ENCODE data around the gene AFG3L2.
"Not testable (repeated sequence)": the region's sequence is repeated elsewhere in the genome, so short reads cannot be mapped to it uniquely, and the experiment has no call there.

AFG3L2 gene

DNA sequence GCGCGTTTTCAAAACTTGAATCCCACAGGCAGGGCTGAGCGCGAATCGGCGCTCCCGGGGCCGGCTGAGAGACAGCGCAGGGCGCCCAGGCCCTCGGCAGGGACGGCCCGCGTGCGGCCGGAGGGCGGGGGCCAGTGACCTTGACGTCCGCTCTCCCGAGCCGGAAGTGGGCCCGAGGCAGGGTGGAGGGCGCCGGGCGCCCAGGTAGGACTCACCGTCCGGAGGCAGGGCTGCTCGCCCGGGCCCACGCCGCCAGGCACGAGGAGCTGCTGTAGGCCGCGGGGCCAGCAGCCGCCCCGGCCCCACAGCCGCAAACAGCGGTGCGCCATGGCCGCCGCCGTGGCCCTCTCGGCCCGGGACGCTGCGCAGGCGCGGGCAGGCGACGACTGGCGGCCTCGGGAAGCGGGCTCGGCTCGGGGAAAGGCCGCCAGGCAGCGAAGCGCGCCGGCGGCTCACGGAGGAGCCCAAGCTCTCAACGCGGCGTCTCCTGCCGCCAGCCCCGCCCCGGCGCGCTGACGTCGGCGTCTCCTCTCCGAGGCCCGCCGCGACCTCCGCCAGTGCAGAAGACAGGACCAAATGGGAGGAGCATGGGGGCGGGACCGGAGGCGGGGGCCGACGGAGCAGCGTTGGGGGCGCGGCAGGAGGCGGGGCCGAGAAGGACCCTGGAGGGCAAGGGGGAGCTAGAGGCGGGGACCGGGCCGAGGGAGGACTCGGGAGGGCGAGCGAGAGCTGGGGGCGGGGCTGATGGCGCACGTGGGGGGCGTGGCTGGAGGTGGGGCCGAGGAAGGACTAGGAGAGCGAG is at the start of gene AFG3L2:
Gene AFG3L2 (minus strand): TSS at position 474 of the 802 bp plus-strand sequence. CDS start 145 bp downstream, at position 329.
- DNase-seq (ENCODE audit: low spot score), result peak; percentile 99

DNA sequence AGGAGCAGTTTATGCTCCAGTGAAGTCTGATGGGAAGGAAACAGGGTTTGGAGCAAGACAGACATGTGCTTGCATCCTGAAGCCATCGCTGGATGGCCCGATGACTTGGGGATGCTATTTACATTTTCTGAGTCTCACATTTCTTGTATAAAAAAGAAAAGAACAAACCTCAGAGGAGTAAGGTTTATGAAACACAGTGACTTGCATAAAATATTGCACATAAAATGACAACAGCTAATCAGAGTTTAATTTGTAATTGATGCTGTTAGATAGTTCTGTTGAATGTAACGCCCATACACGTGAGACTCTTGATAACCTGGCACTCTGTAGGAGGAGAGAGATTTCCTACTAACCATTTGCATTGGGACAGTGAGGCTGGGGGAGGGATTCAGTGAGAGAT is 47.2 kb upstream of the AFG3L2 start:
- DNase-seq (ENCODE audit: low spot score), result no peak

- DNase-seq (ENCODE audit: low spot score), result peak; percentile 74
Measured at GRCh38 chr18:12423820-12424219, 46.8 kb upstream of the AFG3L2 start.

DNA sequence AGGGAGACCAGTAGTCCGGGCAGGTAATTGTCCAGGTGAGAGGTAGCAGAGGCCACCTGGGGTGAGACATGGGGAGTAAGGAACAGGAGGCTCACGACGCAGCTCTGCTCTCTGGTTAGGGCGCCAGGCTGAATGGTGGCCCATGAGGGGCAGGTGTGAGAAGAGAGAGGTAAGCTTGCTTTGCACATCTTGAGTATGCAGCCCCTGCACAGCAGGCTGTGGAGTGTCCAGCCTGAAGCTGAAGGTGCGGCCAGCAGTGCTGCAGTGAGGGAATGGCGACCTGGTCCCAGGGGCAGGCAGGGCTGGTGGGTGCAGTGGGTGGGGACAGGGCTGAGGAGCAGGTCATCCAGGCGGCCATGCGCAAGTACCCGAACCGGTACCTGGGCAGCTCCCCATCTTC is 46.4 kb upstream of the AFG3L2 start:
- no peak for DNase-seq (ENCODE audit: low spot score)

GRCh38 chr18:12422936-12423335 is 45.9 kb upstream of the AFG3L2 start:
- DNase-seq (ENCODE audit: low spot score), result peak; percentile 56

DNA sequence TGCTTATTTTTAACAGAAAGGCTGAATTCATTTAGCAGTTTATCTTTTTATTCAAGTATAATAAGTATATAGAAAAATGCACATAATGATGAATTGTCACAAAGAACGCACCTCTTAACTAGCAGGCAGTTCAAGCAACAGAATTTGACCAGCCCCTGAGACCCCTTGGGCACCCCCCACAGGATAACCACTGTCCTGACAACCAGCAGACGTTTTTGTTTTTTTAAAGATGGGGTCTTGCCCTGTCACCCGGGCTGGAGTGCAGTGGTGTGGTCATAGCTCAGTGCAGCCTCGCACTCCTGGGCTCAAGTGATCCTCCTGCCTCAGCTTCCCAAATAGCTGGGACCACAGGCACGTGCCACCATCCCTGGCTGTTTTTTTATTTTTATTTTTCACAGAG is 44.7 kb upstream of the AFG3L2 start:
- no peak for DNase-seq (ENCODE audit: low spot score)

DNA sequence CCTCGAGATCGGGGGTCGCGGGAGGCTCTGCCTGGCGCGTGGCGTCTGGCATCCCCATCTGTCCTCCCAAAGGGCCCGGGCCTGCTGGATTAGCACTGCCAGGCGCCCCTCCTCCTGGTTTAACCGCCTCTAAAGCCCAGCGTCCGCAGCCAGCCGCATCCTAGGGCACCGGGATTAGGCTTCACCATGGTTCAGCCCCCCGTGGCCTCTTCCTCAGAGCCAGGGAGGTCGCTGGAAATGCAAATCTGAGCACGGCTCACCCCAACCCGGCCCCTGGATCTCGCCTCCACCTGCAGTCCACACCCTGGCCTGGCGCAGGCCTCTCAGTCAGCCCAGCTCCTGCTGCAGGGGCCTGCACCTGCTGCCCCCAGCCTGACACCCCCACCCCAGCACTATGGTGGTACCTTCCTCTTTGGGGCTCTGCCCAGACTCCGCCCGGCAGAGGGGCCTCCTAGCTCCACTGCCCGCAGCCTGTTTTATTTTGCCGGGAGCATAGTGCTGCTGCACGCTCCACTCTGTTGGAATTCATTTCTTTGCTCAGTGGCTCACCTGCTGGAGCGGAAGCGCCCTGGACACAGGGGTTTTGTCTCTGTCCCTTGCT is 43.9 kb upstream of the AFG3L2 start:
- peak; percentile 83 for DNase-seq (ENCODE audit: low spot score)

GRCh38 chr18:12417687-12418086 is 40.7 kb upstream of the AFG3L2 start:
- DNase-seq (ENCODE audit: low spot score), result no peak

DNA sequence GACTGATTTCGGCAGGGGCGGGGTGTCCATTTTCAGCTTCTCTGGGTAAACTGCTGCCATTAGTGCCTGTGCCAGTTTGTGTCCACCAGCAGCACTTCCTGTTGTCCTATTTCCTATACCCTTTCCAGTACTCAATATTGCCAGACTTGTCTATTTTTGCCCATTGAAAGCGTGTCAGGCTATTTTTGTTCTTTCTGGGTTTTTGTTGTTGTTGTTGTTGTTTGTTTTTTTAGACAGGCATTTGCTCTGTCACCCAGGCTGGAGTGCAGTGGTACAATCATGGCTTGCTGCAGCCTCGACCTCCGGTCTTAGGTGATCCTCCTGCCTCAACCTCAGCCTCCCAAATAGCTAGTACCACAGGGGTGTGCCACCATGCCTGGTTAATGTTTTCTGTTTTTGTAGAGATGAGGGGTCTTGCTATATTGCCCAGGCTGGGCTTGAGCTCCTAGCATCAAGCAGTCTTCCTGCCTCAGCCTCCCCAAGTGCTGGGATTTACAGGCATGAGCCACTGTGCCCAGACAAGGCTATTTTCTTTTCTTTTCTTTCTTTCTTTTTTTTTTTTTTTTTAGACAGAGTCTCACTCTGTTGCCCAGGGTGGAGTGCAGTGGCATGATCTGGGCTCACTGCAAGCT is 39.2 kb upstream of the AFG3L2 start:
- DNase-seq (ENCODE audit: low spot score), result no peak

- no peak for DNase-seq (ENCODE audit: low spot score)
Measured at GRCh38 chr18:12411456-12411855, 34.4 kb upstream of the AFG3L2 start.

DNA sequence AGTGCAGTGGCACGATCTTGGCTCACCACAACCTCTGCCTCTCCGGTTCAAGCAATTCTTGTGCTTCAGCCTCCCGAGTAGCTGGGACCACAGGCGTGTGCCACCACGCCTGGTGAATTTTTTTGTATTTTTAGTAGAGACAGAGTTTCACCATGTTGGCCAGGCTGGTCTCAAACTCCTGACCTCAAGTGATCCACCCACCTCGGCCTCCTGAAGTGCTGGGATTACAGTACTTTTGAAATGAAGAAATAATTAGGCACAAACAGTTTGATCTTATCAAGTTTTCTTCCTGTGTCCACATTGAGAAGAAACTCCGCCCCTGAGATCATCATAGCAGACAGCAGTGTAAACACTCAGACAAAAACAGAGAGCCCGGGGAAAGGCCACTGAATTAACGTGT is 33.7 kb upstream of the AFG3L2 start:
- not testable (repeated sequence) for DNase-seq (ENCODE audit: low spot score)

DNA sequence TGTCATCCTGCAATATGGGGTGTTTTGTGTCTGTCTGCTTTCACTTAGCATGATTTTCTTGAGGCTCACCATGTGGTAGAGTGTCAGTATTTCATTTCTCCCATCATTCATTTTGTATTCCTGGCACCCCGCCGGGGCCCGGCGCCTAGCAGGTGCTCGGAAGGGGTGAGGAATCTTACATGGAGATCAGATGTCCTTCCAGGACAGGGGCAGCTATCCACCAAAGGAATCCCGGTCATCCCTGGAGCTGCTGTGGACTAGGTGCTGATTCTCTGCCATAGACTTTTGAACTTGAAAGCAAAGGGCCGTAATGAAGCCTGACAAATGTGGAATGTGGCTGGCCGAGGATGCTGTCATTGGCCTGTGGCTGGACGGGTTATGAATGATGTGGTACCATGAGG is 33.1 kb upstream of the AFG3L2 start:
- DNase-seq (ENCODE audit: low spot score), result no peak

- DNase-seq (ENCODE audit: low spot score), result peak; percentile 40
Measured at GRCh38 chr18:12409469-12409868, 32.4 kb upstream of the AFG3L2 start.

GRCh38 chr18:12408247-12408869 is 31.3 kb upstream of the AFG3L2 start:
- peak; percentile 50 for DNase-seq (ENCODE audit: low spot score)

DNA sequence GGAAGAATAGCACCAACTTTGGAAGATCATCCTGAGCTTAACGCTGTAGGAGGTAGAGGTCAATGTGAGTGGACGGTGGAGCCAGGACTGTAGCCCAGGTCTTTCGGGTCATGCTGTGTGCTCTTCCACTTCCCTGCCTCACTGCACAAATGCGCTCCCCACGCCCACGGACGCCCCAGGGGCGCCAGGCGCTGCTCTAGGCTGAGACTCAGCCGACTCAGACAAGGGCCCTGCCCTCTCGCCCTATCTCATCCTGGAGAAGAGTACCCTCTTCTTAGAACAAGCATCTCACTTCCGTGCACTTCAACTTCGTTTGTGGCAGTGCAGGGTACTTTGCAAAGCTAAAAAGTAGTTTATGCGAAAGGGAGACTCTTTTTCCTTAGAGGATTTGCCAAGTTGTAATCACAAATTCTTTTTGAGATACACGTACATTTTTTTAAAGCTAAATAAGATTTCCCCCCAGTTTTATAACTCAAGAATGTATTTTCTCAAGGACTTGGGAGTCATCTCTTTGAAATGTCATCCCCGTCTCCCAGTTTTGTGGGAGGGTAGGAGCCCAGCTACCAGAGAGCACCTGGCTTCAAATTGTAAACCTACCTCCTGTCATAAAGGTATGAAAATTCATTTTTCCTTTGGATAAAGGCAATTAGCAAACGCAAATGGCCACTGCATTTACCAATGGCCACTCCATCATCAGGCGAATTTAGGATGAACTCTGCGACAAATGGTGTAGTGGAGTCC is 29.5 kb upstream of the AFG3L2 start:
- no peak for DNase-seq (ENCODE audit: low spot score)

DNA sequence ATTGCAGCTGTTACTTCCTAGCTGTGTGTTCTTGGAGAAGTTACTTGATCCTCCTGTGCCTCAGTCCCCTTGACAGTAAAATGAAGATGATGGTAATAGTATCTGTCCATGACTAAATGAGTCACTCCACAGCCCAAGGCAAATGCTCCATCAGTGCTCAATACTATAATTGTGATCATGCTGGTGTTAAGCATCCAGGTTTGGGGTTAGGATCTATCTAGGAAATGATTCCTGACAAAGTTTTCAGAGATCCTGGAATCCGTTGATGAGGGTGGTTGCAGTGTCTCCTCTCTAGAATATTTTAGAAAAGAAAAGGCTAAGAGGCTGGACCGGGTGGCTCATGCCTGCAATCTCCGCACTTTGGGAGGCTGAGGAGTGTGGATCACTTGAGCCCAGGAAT is 28.0 kb upstream of the AFG3L2 start:
- no peak for DNase-seq (ENCODE audit: low spot score)

DNA sequence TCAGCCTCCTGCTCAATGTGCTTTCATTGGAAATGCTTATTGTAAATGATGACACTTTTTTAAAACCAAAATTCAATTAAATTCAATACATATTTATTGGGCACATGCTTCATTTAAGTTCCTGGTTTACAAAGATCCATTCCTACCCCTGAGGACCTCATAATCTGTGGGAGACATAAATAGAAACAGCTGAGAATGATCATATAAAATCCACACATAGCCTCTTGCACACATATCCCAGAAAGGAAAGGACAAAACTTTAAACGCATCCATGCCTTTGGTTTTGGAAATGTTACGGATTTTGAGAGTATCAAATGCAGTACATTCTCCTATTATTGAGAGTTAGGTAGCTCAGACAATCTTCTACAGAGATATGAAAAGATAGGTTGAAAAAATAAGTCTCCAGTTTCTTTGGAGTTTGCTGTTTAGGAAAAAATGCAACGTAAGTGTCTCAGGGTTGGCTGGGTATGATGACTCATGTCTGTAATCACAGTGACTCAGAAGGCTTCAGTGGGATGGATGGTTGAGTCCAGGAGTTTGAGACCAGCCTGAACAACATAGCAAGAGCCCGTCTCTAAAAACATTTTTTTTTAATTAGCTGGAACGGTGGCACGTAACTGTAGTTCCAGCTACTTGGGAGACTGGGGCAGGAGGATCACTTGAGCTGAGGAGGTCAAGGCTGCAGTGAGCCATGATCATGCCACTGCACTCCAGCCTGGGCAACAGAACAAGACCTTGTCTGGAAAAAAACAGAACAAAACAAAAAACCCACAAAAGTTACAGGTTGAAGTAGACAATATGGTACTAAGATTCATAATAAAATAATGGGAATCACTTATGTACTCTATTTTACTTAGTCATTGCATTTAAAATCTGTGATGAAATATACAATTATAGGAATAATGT is 26.8 kb upstream of the AFG3L2 start:
- DNase-seq (ENCODE audit: low spot score), result no peak

DNA sequence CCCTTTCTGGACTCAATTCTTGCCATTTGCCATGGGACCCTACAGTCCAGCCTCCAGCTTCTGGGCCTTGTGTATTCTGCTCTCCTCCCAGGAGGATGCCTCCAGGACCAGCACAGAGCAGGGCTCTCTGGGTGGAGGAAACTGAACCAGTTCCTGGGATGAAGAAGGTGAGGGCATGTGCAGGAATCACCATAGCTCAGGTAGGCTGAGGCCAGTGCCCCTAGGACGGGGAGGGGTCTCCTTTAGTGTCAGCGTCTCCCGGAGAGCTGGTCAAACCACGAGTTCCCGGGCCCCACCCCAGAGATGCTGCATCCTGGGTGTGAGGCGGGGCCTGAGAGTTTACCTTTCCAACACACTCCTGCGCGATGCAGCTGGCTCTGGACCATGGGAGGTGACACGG is 24.9 kb upstream of the AFG3L2 start:
- DNase-seq (ENCODE audit: low spot score), result no peak

DNA sequence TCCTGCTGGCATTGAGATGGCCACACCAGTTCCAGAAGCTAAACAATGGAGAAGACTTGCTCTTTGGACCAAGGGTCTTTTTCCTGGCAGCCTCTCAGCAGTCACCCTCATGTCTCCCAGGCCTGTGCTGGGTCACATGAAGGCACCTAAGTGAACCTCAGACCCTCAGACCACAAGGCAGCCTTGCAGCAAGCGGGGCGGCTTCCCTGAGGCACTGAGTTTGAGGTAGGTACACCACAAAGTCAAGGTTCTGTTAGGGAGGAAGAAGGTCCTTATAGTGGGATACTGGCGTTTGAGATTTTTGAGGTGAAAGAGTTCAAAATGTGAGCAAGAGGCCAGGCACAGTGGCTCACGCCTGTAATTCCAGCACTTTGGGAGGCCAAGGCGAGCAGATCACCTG is 22.2 kb upstream of the AFG3L2 start:
- no peak for DNase-seq (ENCODE audit: low spot score)

DNA sequence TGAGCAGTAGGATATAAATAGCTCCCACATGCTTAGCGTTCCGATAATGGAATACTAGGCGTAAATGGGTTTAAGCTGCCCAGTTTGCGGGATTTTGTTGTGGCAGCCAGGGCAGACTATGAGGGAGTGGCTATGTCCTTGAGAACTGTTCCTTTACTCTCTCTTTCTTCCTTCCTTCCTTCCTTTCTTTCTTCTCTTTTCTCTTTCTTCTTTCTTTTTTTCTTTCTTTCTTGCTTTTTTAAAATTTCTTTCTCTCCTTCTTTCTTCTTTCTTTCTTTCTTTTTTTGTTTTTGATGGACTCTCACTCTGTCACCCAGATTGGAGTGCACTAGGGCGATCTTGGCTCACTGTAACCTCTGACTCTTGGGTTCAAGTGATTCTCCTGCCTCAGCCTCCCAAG is 21.6 kb upstream of the AFG3L2 start:
- DNase-seq (ENCODE audit: low spot score), result no peak

DNA sequence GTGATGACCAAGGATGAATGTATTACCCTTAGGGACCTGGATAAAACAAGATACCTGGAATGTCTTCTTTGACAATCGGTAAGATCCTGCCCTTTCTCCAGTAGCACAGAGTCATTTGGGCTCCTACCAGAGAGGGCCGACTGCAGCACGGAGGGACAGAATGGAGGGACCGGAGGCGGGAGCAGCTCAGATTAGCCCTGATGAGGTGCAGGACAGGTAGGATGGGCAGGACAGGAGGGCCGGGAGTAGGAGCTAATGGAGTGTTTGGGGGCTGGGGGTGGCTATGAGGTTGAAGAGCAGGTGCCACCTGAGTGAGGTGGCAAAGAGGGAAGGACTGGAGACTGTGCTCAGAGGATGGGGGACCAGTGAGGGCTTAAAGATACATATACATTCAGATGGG is 20.8 kb upstream of the AFG3L2 start:
- no peak for DNase-seq (ENCODE audit: low spot score)

All from cerebellar cortex (tissue), 1 donor.